ENCODE results near the gene MS4A10. TPM values are rescaled to one million over a fixed set of nuclear protein-coding genes. Genes with fewer than 3 reads are reported as not detected.

The MS4A10 gene
- total RNA-seq, 1 donor from 2014 or later = not detected

DNA sequence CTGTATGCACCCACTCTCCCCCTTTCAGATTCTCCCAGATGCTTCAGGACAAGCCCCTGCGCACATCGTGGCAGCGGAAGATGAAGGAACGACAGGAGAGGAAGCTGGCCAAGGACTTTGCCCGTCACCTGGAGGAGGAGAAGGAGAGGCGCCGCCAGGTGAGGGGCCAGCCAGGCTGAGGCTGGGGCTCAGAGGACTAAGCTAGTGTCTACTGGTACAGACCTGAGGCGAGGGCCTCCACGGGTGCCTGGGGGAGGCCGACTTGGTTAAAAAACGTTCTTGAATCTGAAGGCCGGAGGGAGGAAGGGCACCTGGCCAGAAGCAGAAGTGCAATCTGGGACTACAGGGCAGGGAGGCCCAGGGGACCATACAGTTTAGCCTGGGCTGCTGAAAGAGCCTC is 62.8 kb downstream of the MS4A10 start:
- TF ChIP-seq, protein P1, sequence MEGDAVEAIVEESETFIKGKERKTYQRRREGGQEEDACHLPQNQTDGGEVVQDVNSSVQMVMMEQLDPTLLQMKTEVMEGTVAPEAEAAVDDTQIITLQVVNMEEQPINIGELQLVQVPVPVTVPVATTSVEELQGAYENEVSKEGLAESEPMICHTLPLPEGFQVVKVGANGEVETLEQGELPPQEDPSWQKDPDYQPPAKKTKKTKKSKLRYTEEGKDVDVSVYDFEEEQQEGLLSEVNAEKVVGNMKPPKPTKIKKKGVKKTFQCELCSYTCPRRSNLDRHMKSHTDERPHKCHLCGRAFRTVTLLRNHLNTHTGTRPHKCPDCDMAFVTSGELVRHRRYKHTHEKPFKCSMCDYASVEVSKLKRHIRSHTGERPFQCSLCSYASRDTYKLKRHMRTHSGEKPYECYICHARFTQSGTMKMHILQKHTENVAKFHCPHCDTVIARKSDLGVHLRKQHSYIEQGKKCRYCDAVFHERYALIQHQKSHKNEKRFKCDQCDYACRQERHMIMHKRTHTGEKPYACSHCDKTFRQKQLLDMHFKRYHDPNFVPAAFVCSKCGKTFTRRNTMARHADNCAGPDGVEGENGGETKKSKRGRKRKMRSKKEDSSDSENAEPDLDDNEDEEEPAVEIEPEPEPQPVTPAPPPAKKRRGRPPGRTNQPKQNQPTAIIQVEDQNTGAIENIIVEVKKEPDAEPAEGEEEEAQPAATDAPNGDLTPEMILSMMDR (IDR thresholded peaks at IDR 0.05) = no peak
- Mint-ChIP-seq H3K9me3 (ENCODE audit: unreplicated experiment) (no peaks in the 10 kb centered on the region), H3K36me3 (ENCODE audit: unreplicated experiment) (peaks cover 23% of the 10 kb centered on the region), H3K27ac (ENCODE audit: unreplicated experiment) (no peak overlapping the region), H3K27me3 (ENCODE audit: unreplicated experiment) (no peaks in the 10 kb centered on the region), H3K4me3 (ENCODE audit: unreplicated experiment) (no peak overlapping the region), H3K4me1 (ENCODE audit: unreplicated experiment) (peaks cover 26% of the 10 kb centered on the region)
- no peak for DNase-seq (ENCODE audit: extremely low spot score, unreplicated experiment)

- no peaks in the 10 kb centered on the region for H3K27me3 Mint-ChIP-seq (ENCODE audit: unreplicated experiment)
- no peak overlapping the region for H3K27ac Mint-ChIP-seq (ENCODE audit: unreplicated experiment)
Measured at GRCh38 chr11:60848714-60849151, 63.6 kb downstream of the MS4A10 start.

DNA sequence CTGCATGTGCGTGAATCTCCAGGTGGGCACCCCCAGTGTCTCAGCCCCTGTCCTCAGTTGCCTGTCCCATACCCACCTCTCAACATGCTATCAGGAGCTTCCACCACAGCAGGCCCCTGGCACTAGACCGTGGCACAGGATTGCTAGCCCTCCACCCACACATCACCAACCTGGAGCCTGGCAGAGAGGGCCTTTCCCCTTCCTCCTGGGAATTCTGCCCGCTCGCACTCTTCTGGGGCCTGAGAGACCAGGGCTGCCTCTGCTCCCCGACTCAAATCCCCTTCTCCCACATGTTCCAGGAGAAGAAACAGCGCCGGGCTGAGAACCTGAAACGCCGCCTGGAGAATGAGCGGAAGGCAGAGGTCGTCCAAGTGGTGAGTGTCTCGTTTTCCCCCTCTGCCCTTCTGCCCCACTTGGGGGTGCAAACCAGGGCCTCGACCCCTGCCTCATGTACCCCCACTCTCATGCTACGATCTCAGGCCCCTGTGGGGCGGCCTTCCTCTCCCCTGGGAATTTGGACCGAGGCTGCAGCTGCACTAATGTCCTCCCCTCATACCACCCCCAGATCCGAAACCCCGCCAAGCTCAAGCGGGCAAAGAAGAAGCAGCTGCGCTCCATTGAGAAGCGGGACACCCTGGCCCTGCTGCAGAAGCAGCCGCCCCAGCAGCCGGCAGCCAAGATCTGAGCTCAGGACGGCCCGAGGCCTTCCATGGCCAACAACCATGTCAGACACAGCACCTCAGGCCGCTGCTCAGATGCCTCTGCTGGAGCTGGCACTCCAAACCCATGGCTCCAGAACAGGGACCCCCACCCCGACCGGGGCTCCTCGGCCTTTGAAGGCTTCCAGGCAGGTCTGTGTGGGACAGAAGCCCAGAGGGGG is 64.7 kb downstream of the MS4A10 start:
- DNase-seq (ENCODE audit: extremely low spot score, unreplicated experiment) = no peak
- TF ChIP-seq, protein P1 (IDR thresholded peaks at IDR 0.05) = no peak
- Mint-ChIP-seq H3K27ac (ENCODE audit: unreplicated experiment) (no peak overlapping the region), H3K27me3 (ENCODE audit: unreplicated experiment) (no peaks in the 10 kb centered on the region), H3K4me3 (ENCODE audit: unreplicated experiment) (no peak overlapping the region), H3K9me3 (ENCODE audit: unreplicated experiment) (no peaks in the 10 kb centered on the region), H3K36me3 (ENCODE audit: unreplicated experiment) (peaks cover 25% of the 10 kb centered on the region), H3K4me1 (ENCODE audit: unreplicated experiment) (peaks cover 9% of the 10 kb centered on the region)

More at GRCh38 chr11:60848714-60849151, 63.6 kb downstream of the MS4A10 start:
- TF ChIP-seq, protein P1 (IDR thresholded peaks at IDR 0.05) = no peak
- peaks cover 18% of the 10 kb centered on the region for H3K4me1 Mint-ChIP-seq (ENCODE audit: unreplicated experiment)
- DNase-seq (ENCODE audit: extremely low spot score, unreplicated experiment) = no peak
- H3K36me3 Mint-ChIP-seq (ENCODE audit: unreplicated experiment) = peaks cover 25% of the 10 kb centered on the region
- H3K9me3 Mint-ChIP-seq (ENCODE audit: unreplicated experiment) = no peaks in the 10 kb centered on the region
- no peak overlapping the region for H3K4me3 Mint-ChIP-seq (ENCODE audit: unreplicated experiment)

Other genes starting within 250 kb of the MS4A10 start
- not detected in 2 replicates for gene MS4A8, start 85.7 kb upstream of the MS4A10 start, total RNA-seq
- not detected in 2 replicates for gene MS4A18, start 60.6 kb upstream of the MS4A10 start, total RNA-seq
- gene MS4A15, start 28.5 kb upstream of the MS4A10 start, total RNA-seq = not detected in 2 replicates
- gene CCDC86, start 56.8 kb downstream of the MS4A10 start, total RNA-seq = 25.9 and 27.4 TPM in 2 replicates
- 0.68 and 0.91 TPM in 2 replicates for gene PTGDR2, start 70.6 kb downstream of the MS4A10 start, total RNA-seq
- not detected in 2 replicates for gene ZP1, start 82.2 kb downstream of the MS4A10 start, total RNA-seq
- 78.0 and 78.2 TPM in 2 replicates for gene PRPF19, start 121.3 kb downstream of the MS4A10 start, total RNA-seq
- 144 and 152 TPM in 2 replicates for gene TMEM109, start 128.8 kb downstream of the MS4A10 start, total RNA-seq
- 113 and 118 TPM in 2 replicates for gene TMEM132A, start 139.1 kb downstream of the MS4A10 start, total RNA-seq
- gene SLC15A3, start 166.8 kb downstream of the MS4A10 start, total RNA-seq = 11.6 and 14.6 TPM in 2 replicates
- not detected in 2 replicates for gene CD6, start 186.3 kb downstream of the MS4A10 start, total RNA-seq